HepG2 (cell line): Measurements from ENCODE around the gene LDAF1. TPM values are rescaled to one million over a fixed set of nuclear protein-coding genes. Genes with fewer than 3 reads are reported as not detected.
A peak's percentile ranks its signal among the peaks of the same experiment; 100 is the strongest.

Source experiments
- GFI1 ChIP-seq: sonication (generic); formaldehyde crosslinking; IDR thresholded peaks from 2 replicates; pipeline ENCODE4 v1.5.0; 2020; ENCODE audit warnings: missing genetic modification reagents, mild to moderate bottlenecking, borderline replicate concordance
- KLF13 ChIP-seq: sonication (generic); formaldehyde crosslinking; IDR thresholded peaks from 2 replicates; pipeline ENCODE4 v1.4.0; 2020; ENCODE audit warnings: mild to moderate bottlenecking, missing genetic modification reagents
- KMT2B ChIP-seq: IDR thresholded peaks from 2 replicates; pipeline ENCODE4 v1.6.1; 2016; ENCODE audit warnings: missing genetic modification reagents, missing compliant biosample characterization
- MEIS2 ChIP-seq: sonication (generic); formaldehyde crosslinking; IDR thresholded peaks from 2 replicates; pipeline ENCODE4 v1.9.0; 2021; ENCODE audit warnings: mild to moderate bottlenecking, missing genetic modification reagents
- RELA ChIP-seq: sonication (generic); formaldehyde crosslinking; IDR thresholded peaks from 2 replicates; pipeline ENCODE4 v1.4.0; 2020; ENCODE audit warnings: missing genetic modification reagents
- SMAD1 ChIP-seq: sonication (generic); formaldehyde crosslinking; IDR thresholded peaks from 2 replicates; pipeline ENCODE4 v1.4.0; 2020; ENCODE audit warnings: missing genetic modification reagents, low read depth, mild to moderate bottlenecking, borderline replicate concordance
- SPEN ChIP-seq: sonication (generic); formaldehyde crosslinking; IDR thresholded peaks from 2 replicates; pipeline ENCODE4 v1.5.1; 2020; ENCODE audit warnings: low read depth, mild to moderate bottlenecking, missing genetic modification reagents
- YEATS2 ChIP-seq: sonication (generic); formaldehyde crosslinking; IDR thresholded peaks from 2 replicates; pipeline ENCODE4 v1.4.0; 2020; ENCODE audit warnings: missing genetic modification reagents, borderline replicate concordance
- ZNF510 ChIP-seq: sonication (generic); formaldehyde crosslinking; IDR thresholded peaks from 2 replicates; pipeline ENCODE4 v1.4.0; 2020; ENCODE audit warnings: low read depth, mild to moderate bottlenecking, missing genetic modification reagents
- ZNF788 ChIP-seq: sonication (generic); formaldehyde crosslinking; IDR thresholded peaks from 2 replicates; pipeline ENCODE4 v1.5.0; 2020; ENCODE audit warnings: mild to moderate bottlenecking, missing genetic modification reagents, borderline replicate concordance
- ZNF883 ChIP-seq: sonication (generic); formaldehyde crosslinking; IDR thresholded peaks from 2 replicates; pipeline ENCODE4 v1.5.1; 2020; ENCODE audit warnings: mild to moderate bottlenecking, missing genetic modification reagents; ENCODE audit errors: not compliant biosample characterization
- polyA plus RNA-seq, 8 experiments: library from polyadenylated mRNA; depleted of rRNA in 3 of 8; stranded (reverse) in 7 of 8; unstranded in 1 of 8; fragments of >200 nt; fragmentation: Illumina TruSeq in 4 of 8; extraction: Trizol in 4 of 8; gene quantifications; 2 replicates each; pipeline versions ENCODE4 v1.2.1 to v1.2.3, GENCODE V29; 2011 to 2016; ENCODE audit warnings: low read depth in 4 of 8, missing spikeins in 1 of 8, mixed read lengths in 1 of 8; ENCODE audit not compliant: insufficient read depth in 1 of 8
- total RNA-seq, 5 experiments: library from RNA; depleted of rRNA; stranded (reverse); fragments of >200 nt; fragmentation: Illumina TruSeq; extraction: Trizol; gene quantifications; 2 replicates each; pipeline ENCODE4 v1.2.3, GENCODE V29; 2016; ENCODE audit warnings: low read depth in 1 of 5
- TF ChIP-seq, protein P1 (sequence below): sonication (generic); formaldehyde crosslinking; IDR thresholded peaks from 2 replicates; pipeline ENCODE4 v1.4.0; 2020; ENCODE audit warnings: missing genetic modification reagents

The LDAF1 gene
- total and polyA plus RNA-seq, 2 of the 13 experiments (the other 11 are each of a cell fraction or from before 2014, with no cell fraction given), result 6.3 to 7.5 TPM

DNA sequence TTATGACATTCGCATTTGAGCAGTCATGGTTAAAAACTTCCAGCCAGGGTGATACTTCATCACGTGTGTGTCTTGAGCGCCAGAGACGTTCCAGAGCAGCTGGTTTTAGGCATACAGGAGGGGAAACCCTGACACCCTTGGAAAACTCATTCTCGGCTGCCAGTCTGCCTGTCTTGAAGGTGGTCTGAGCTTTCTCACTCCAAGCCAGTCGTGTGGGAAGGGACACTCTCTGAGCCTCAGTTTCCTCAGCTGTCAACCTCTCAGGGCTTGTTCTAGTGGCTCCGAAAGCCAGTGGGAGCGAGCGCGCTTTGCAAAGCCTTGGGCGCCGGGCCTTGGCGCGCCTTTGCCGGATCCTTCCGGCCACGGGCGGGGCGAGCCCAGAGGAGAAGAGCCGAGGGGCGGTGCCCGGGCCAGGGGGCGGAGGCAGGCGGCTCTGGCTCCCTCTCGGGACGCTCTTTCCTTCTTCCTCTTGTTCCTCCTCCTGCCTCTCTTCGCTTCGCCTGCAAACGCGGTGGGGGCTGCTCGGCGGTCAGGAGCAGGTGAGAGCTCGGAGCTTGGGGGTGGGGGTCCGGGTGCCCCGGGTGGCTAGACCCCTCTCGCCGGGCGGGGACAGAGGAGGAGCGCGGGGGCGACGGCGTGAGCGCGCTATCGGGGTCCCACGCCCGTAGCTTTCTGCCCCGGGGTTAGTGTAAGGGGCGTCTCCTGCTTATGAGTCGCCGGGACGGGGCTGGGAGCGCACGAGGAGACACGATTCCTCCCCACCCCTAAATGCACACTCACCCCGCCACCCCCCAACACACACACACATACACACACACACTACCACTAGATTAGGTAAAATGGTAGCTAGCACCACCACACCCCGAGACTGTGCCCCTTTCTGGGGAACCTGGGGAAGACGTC, at the start of gene LDAF1 (continued):
- TF ChIP-seq YEATS2 (peak; percentile 64; the same call in 1 of the 2 replicates), RELA (CRISPR knock-in tag) (0 out of 2 replicates have a peak, but pooled peaks have one; percentile 65), ZNF883 (peak; percentile 59), ZNF788 (CRISPR knock-in tag) (no peak), KMT2B (CRISPR knock-in tag) (peak; percentile 73; the same call in 1 of the 2 replicates), GFI1 (CRISPR knock-in tag) (peak; percentile 46; the same call in 1 of the 2 replicates), ZNF510 (CRISPR knock-in tag) (no peak), KLF13 (CRISPR knock-in tag) (no peak), SPEN (CRISPR knock-in tag) (peak; percentile 41; the same call in 1 of the 2 replicates), SMAD1 (CRISPR knock-in tag) (no peak), MEIS2 (CRISPR knock-in tag) (peak; percentile 15; the same call in 1 of the 2 replicates)
- TF ChIP-seq, protein P1, sequence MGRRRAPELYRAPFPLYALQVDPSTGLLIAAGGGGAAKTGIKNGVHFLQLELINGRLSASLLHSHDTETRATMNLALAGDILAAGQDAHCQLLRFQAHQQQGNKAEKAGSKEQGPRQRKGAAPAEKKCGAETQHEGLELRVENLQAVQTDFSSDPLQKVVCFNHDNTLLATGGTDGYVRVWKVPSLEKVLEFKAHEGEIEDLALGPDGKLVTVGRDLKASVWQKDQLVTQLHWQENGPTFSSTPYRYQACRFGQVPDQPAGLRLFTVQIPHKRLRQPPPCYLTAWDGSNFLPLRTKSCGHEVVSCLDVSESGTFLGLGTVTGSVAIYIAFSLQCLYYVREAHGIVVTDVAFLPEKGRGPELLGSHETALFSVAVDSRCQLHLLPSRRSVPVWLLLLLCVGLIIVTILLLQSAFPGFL (CRISPR knock-in tag), result no peak
